DMS79 treated with DMSO at 0.1 percent for 48 hours (cell line): Measurements from ENCODE around the gene CDK5.
A peak's percentile ranks its signal among the peaks of the same experiment; 100 is the strongest.

Source experiments
- DNase-seq: peaks from one replicate; lab custom pipeline; 2025; lab: John Stamatoyannopoulos, UW

The CDK5 gene

DNA sequence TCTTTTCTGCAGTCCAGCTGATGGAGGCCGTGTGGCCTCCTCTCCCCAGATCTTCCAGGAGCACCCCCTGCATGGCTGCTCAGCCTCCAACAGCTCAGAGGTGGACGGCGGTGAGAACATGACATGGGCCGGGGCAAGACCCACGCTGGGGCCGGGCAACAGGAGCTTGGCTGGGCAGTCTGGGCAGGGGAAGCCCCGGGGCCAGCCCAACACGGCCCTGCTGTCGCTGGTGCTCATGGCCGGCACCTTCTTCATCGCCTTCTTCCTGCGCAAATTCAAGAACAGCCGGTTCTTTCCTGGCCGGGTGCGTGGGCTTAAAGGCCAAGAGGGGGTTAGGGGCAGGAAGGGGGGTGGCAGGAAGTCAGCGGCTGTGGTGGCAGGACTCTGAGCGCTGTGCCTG lies 16.3 kb upstream of the CDK5 start:
- DNase-seq = no peak

- DNase-seq = no peak
Measured at GRCh38 chr7:151071032-151071866, 13.6 kb upstream of the CDK5 start.

- DNase-seq = no peak
Measured at GRCh38 chr7:151070574-151070960, 12.9 kb upstream of the CDK5 start.

GRCh38 chr7:151069841-151070573 lies 12.3 kb upstream of the CDK5 start:
- DNase-seq = no peak

GRCh38 chr7:151068069-151068773 lies 10.5 kb upstream of the CDK5 start:
- DNase-seq = no peak

- no peak for DNase-seq
Measured at GRCh38 chr7:151066273-151066974, 8.7 kb upstream of the CDK5 start.

DNA sequence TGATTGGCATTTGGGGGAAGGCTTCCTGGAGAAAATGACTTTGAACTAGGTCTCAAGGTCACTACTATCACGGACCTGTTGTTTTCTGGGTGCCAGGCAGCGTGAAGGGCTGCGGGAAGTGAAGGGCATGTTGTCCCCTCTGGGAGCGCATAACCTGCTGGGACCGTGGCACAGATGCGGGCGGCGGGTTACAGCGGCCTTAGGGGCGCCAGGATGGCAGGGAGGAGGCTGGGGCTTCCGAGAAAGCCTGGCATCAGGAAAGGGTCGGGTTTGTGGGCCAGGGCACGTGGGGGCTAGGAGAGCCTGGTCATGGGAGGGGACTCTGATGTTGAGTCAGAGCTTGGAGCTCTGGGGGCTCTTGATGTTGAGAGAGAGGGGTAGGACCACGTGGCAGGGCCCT lies 7.8 kb upstream of the CDK5 start:
- no peak for DNase-seq

DNA sequence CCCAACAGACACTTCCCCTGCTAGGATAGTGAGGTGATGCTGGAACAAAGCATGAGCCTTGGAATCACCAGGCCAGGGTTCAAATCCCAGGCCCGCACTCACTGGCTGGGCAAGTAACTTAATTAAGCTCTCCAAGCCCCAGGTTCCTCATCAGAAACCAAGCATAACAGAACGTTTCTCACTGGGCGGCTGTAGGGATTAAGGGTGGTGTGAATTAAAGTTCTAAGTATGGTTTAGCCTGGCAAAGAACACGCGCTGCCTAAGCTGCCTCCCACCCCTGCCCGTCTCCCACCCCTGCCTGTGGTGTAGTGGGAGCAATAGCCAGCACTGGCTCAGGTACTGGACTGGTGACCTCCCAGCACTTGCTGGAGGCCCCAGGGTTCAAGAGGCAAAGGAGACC lies 7.3 kb upstream of the CDK5 start:
- no peak for DNase-seq

DNA sequence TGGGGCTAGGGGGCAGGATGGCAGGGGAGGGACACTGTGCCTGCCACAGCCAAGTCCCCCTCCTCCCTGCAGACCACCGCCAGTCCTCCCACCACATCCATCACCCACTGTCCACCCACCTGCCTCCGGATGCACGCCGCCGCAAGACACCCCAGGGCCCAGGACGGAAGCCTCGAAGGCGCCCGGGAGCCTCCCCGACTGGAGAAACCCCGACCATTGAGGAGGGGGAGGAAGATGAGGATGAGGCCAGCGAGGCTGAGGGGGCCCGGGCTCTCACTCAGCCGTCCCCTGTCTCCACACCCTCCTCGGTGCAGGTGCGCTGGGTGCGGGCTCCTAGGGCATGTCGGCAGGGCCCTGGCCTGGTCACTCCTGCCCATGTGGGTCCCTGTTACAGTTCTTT lies 6.8 kb upstream of the CDK5 start:
- no peak for DNase-seq

GRCh38 chr7:151063212-151063561 lies 5.5 kb upstream of the CDK5 start:
- DNase-seq = no peak

DNA sequence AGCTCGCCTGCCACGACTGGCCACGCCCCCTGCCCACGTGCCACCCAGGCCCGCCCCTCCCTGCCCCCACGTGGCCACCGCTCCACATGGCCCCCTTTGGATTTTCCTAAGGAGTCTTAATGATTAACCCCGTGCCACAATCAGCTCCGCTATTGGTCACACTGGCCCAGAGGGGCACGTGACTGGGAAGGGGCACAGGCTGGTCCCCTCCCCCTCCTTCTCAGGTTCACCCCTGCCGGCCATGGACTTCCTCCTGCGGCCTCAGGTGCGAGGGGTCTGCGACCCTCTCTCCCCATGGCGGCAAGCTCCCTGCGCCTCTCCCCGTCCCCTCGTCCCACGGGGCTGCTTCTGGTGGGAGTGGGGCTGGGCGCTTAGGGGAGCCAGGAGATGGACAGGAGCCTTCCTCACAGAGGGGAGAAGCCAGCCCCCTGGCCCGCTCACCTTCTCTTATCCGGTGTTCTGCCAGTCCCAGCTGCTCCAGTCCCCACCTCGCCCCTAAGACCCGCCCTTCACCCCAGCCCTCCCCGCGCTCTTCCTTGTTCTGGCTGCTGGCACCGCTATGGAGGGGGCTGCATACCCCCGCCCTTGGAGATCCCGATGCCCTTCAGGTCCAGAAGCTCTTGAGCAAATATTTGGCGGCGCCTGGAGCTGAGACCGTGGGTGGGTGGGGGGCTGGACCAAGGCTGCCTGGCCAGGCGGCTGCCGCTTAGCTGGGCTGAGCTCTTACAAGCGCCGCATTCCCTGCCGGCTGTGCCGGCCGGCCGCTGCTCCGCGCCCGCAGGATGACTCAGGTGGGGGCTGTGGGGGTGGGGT lies 4.9 kb upstream of the CDK5 start:
- no peak for DNase-seq

DNA sequence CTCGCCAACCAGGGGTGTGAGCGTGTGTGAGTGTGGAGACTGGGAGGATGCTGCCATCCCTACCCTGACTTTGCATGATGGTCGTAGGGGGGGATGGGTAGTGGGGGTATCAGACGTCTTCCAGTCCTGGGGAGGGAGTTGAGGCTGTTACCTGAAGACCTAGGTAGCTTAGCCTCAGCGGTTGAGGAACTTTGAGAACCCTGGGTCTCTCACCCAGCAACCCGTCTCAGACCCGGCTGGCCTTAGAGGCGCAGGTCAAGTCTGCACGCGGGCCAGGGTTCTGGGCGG lies 4.4 kb upstream of the CDK5 start:
- DNase-seq = no peak

DNA sequence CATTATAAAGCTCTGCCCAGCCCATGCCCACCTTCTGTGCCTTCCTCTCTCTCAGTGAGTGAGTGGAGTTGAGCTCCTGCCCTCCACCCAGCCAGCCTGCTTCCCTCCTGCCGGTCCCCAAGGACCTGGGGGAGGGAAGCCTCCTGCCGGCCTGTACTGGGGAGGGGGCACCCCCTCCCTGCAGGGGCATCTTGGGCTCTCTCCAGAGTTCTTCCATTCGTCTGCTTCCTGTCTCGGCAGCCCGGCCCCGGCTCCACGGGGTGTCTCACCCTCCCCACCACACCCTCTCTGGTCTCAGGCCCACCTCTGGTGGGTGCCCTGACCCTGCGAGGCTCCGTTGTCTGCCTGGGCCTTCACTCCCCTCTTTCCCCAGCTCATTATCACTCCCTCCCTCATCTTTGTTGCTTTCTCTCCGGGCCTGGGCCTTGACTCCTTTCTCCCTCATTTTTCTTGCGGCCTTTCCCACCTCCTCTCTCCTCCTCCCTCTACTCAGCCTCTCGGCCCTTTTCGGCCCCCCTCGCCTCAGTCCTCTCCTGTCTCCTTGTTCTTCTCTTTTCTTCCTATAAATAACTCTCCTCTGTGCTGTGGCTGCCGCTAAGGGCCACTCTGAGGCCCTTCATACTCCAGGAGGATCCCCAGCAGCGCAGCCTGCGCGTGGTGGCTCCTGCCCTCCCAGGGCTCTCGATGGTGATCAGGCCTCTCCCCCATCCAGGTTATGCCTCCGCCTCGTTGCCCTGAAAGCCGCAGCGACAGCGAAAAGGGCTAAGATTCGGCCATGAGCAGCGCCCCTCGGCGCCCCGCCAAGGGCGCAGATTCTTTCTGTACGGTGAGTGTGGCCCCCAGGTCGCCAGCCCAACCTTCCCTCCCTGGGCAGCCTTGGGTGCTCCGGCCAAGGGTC lies 3.8 kb upstream of the CDK5 start:
- no peak for DNase-seq

GRCh38 chr7:151060416-151061212 lies 2.9 kb upstream of the CDK5 start:
- DNase-seq = peak; percentile 22

GRCh38 chr7:151060113-151060415 lies 2.4 kb upstream of the CDK5 start:
- no peak for DNase-seq

DNA sequence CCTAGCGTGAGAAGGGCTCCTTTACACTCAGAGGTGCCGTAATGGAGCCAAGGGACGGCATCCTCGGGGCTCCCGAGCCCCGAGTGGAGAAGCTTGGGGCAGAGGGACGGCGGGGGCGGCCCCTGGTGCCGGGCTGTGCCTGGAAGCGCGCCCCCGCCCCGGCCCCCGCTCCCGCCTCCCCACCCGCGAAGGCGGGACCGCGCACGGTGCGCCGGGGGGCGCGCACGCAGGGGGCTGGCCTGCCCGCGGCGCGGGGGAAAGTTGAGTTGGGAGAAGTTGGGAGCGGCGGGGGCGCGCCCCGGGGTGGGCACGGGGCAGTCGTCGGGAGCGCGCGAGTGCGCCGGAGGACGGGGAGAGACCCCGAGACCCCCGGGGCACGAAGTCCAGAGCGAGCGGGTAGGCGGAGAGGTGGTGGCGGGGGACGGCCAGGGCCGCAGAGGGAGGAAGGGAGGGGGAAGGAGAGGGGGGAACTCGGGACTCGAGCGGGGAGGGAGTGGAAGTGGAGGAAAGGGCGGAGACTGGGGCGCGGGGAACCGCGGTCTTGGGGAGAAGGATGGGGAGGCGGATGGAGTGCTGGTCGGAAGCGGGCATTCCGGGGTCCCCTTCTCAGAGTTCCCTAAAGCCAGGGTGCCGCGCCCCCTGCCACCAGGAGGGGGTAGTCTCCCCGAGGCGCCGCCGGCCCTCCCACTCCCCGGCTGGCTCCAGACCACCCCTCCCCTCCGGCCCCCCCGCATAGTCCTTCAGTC lies 1.8 kb upstream of the CDK5 start, which contains the start of gene SLC4A2:
TSS of gene SLC4A2 (plus strand) at position 223 of the 746 bp plus-strand sequence. CDS start 2,399 bp downstream, outside the sequence.
- peak; percentile 41 for DNase-seq

DNA sequence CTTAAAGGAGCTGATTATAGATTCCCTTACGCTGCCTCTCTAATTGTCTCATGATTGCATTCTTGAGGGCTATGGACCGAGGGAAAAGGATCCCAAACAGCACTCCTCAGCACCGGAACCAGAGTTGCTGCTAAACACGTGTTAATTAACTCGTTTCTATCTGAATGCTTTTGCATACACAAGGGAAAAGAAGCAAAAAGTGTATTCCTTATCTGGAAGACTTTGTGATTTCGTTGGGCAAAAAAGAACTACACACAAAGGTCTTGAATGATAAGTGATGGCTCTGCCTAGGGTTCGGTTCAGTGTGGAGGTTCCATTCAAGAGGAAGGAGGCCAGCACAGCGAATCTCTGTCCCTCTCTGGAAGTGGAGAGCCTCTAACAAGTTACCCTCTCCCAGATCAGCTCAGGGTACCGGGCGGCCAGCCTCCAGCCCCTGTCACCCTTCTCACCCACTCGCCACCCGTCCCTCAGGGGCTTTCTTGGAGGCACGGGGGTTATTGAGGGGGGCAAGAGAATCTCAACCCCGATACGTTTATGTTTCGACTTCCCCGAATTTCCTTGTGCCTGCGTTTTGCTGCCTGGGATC lies 1.2 kb upstream of the CDK5 start:
- DNase-seq = peak; percentile 46

DNA sequence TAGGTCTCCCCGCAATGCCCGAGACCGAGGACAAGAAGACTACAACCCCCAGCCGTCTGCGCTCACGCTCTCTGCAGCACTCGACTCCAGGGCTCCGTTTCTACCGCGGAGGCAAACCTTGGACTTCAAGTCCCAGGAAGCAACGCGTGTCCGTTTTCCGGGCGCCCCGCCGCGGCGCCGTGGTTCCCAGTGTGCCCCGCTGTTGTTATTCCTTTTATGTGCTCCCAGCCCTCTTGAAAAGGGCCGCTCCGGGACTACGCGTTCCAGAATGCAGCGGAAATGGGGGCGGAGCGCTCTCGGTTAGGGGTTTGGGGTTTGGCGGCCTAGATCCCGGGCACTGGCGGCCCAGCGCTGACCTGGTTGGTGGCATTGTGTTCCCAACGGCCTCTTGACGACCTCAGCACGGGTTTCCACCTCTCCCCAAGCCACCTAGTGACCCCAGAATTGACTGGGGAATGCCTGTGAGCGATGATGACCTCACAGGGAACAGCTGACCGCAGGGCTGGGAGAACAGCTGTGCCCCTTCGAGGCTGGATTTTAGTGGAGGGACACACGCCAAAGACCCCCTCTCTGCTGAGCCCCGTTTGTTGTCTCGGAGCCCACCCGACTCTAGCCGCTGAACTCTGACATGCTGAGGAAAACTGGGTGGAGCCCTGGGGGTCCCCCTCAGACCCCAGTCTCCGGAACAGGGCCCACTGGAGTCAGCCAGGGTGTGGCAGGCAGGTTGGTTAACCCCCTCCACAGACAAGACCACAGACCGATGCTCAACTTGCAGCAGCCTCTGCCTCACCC lies 488 bp upstream of the CDK5 start:
- peak; percentile 98 for DNase-seq
